Small intestine (tissue), 16 donors: Measurements from ENCODE around the gene MPHOSPH8. TPM values are rescaled to one million over a fixed set of nuclear protein-coding genes. Genes with fewer than 3 reads are reported as not detected.
A peak's percentile ranks its signal among the peaks of the same experiment; 100 is the strongest.

Experiments used
- DNase-seq, 2 donors: peaks; one replicate each; pipeline versions ENCODE4 v3.0.0 to v3.0.0-alpha.2; 2013
- FAIRE-seq: peaks from 2 replicates; lab custom pipeline; 2012; peaks lifted over from hg19 to GRCh38; lab: Jason Lieb, UNC
- H3K27ac ChIP-seq, 3 donors: one replicate each; pipeline ENCODE4 v1.5.1; 2013; ENCODE audit warnings: low read length in 2 of 3, mild to moderate bottlenecking in 2 of 3, control low read depth in 1 of 3, inconsistent platforms in 1 of 3, low read depth in 1 of 3, moderate library complexity in 1 of 3
- H3K27me3 ChIP-seq, 3 donors: one replicate each; pipeline ENCODE4 v1.6.1; 2013; ENCODE audit warnings: low read length in 3 of 3, inconsistent platforms in 1 of 3; ENCODE audit not compliant: control insufficient read depth in 3 of 3, insufficient read depth in 3 of 3
- H3K36me3 ChIP-seq, 3 donors: one replicate each; pipeline ENCODE4 v1.6.1; 2013; ENCODE audit warnings: low read length in 3 of 3, inconsistent platforms in 1 of 3, low read depth in 1 of 3, mild to moderate bottlenecking in 1 of 3, moderate library complexity in 1 of 3; ENCODE audit not compliant: control insufficient read depth in 3 of 3, insufficient read depth in 2 of 3
- H3K4me1 ChIP-seq, 3 donors: one replicate each; pipeline ENCODE4 v1.6.1; 2013; ENCODE audit warnings: low read length in 2 of 3, inconsistent platforms in 1 of 3, low read depth in 1 of 3, mild to moderate bottlenecking in 1 of 3, moderate library complexity in 1 of 3; ENCODE audit not compliant: control insufficient read depth in 3 of 3, insufficient read depth in 2 of 3
- H3K4me3 ChIP-seq, 3 donors: one replicate each; pipeline ENCODE4 v1.5.1; 2013; ENCODE audit warnings: low read length in 3 of 3, control low read depth in 1 of 3, inconsistent platforms in 1 of 3, low read depth in 1 of 3, mild to moderate bottlenecking in 1 of 3, moderate library complexity in 1 of 3
- H3K9me3 ChIP-seq, 2 donors: one replicate each; pipeline ENCODE4 v1.6.1; 2013; ENCODE audit warnings: low read depth in 1 of 2, low read length in 1 of 2; ENCODE audit not compliant: control insufficient read depth in 2 of 2, insufficient read depth in 1 of 2
- WGBS, 3 donors: extraction: QIAGEN DNeasy Blood & Tissue Kit; methylation state at CpG; one replicate each; pipeline ENCODE4 v1.1.7; 2013; 5-methylcytosine and 5-hydroxymethylcytosine counted together
- long read RNA-seq, 10 donors: transcript quantifications; one replicate each; lab custom pipeline, GENCODE V29; 2026
- polyA plus RNA-seq, 4 donors: library from polyadenylated mRNA; stranded (reverse) in 3 of 4; unstranded in 1 of 4; fragments of 200-250 nt in 3 of 4; fragments of 120-200 nt in 1 of 4; gene quantifications; one replicate each; pipeline versions ENCODE4 v1.2.1 to v1.2.3, GENCODE V29; 2013
- donor health status: healthy with polysubstance abuse.
- donor health status: control.
- donor health status: control.
- donor health status: Bipolar disorder and iron deficiency.
- donor health status: healthy.

Gene MPHOSPH8, protein sequence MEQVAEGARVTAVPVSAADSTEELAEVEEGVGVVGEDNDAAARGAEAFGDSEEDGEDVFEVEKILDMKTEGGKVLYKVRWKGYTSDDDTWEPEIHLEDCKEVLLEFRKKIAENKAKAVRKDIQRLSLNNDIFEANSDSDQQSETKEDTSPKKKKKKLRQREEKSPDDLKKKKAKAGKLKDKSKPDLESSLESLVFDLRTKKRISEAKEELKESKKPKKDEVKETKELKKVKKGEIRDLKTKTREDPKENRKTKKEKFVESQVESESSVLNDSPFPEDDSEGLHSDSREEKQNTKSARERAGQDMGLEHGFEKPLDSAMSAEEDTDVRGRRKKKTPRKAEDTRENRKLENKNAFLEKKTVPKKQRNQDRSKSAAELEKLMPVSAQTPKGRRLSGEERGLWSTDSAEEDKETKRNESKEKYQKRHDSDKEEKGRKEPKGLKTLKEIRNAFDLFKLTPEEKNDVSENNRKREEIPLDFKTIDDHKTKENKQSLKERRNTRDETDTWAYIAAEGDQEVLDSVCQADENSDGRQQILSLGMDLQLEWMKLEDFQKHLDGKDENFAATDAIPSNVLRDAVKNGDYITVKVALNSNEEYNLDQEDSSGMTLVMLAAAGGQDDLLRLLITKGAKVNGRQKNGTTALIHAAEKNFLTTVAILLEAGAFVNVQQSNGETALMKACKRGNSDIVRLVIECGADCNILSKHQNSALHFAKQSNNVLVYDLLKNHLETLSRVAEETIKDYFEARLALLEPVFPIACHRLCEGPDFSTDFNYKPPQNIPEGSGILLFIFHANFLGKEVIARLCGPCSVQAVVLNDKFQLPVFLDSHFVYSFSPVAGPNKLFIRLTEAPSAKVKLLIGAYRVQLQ
- polyA plus RNA-seq, result 10 to 100 TPM; 21.2 to 54.7 (median 28.1) TPM
- long read RNA-seq, donor 1, transcript MPHOSPH8-202 (3 exons, 1,048 nt), result major isoform, 11 of 124 reads
- long read RNA-seq, donor 1, partial matches to known transcripts, result 113 of 124 reads
- long read RNA-seq, donor 1, other reads (novel, unspliced or antisense), result 0 of 124 reads
- long read RNA-seq, donor 2, partial matches to known transcripts, result 12 of 13 reads
- long read RNA-seq, donor 2, other reads (novel, unspliced or antisense), result 0 of 13 reads
- long read RNA-seq, donor 3, partial matches to known transcripts, result 84 of 87 reads
- long read RNA-seq, donor 3, other reads (novel, unspliced or antisense), result 0 of 87 reads
- long read RNA-seq, donor 4, partial matches to known transcripts, result 0 of 1 reads
- long read RNA-seq, donor 4, other reads (novel, unspliced or antisense), result 0 of 1 reads
- long read RNA-seq, donor 5, partial matches to known transcripts, result 15 of 17 reads
- long read RNA-seq, donor 5, other reads (novel, unspliced or antisense), result 0 of 17 reads
- long read RNA-seq, donor 6, partial matches to known transcripts, result 31 of 34 reads
- long read RNA-seq, donor 6, other reads (novel, unspliced or antisense), result 0 of 34 reads
- long read RNA-seq, donor 7, result 0 reads
- long read RNA-seq, donor 8, partial matches to known transcripts, result 8 of 8 reads
- long read RNA-seq, donor 8, other reads (novel, unspliced or antisense), result 0 of 8 reads
- long read RNA-seq, donor 9, partial matches to known transcripts, result 11 of 11 reads
- long read RNA-seq, donor 9, other reads (novel, unspliced or antisense), result 0 of 11 reads
- long read RNA-seq, donor 10, transcript MPHOSPH8-202 (3 exons, 1,048 nt), result major isoform, 6 of 158 reads
- long read RNA-seq, donor 10, partial matches to known transcripts, result 136 of 158 reads
- long read RNA-seq, donor 10, other reads (novel, unspliced or antisense), result 16 of 158 reads

DNA sequence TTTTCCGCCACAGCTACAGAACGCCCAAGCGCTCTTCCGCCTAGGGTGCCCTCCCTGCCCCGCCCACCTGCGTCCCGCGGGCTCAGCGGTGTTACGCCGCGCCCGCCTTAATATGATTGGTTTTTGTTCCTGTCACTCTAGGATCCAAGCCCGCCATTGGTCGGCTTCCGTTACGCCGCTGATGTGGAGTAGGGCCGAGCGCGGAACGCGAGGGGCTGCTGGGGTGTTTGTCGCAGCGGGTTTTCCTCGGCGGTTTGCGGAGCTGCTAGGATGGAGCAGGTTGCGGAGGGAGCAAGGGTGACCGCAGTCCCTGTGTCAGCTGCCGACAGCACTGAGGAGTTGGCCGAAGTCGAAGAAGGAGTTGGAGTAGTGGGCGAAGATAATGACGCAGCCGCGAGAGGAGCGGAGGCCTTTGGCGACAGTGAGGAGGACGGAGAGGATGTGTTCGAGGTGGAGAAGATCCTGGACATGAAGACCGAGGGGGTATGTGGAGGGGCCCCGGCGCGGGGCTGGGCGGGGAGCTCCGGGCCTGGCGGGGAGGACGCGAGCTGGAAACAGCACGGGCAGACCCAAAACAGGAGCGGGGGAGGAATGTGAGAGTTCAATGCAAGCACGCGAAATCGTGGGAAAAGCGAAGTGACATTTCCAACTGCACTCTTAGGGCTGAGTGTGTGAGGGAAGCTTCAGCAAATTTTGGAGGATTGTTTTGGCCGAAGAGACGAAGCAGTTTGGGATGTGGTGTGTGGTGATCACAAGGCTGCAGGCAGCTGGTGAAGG, at the start of gene MPHOSPH8:
TSS of gene MPHOSPH8 (plus strand) at position 181 of the 777 bp plus-strand sequence. CDS start at position 271, 90 bp downstream.
- peak within 1 kb of the TSS; percentile 77 to 94 (median 92) for H3K27ac ChIP-seq
- H3K4me3 ChIP-seq, result peak within 1 kb of the TSS; percentile 43 to 84 (median 76)
- peaks cover 0 to 2% of the 10 kb centered on the region in 2 donors for H3K9me3 ChIP-seq
- DNase-seq (peak; percentile 96 to 99), FAIRE-seq (no peak)
- H3K27me3 ChIP-seq, result no peaks in the 10 kb centered on the region
- H3K36me3 ChIP-seq, result peaks cover 0 to 2% (median 0%) of the 10 kb centered on the region in 3 donors
- peaks cover 0 to 3% (median 2%) of the 10 kb centered on the region in 3 donors for H3K4me1 ChIP-seq
- WGBS, 3 donors, result 0 to 1% (median 1%) methylated on average over 58 of the region's 58 CpGs

DNA sequence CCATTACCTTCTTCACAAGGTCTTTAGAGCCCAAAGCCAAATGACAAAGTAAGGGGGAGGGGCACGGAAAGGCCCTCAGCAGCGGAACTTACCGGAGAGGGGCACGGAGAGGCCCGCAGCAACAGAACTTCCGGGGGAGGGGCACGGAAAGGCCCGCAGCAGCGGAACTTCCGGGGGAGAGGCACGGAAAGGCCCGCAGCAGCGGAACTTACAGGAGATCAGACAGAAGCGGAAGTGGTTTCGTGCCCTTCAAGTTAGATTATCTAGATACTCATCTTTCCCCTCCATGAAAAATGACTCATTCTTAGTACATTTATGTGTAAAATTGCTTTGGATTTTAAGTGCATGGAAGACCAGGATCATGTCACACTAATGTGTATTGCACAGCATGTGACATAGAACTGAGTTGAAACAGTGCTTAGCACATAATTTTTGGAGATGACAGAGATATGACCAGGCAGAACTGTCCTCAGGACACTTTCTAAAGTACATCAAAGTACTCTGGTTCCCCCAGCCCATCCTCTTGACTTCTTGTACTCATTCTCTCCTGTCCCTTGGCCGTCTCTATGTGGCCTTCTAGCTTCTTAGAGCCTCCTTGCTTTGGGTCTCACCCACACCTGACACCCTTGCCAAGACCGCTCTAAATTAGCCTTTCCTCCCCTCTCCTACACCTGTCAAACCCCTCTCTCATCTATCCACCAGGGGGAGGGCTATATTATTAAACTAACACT, 46.4 kb upstream of the MPHOSPH8 start:
- H3K36me3 ChIP-seq, result no peaks in the 10 kb centered on the region
- FAIRE-seq (no peak), DNase-seq (peak in 1 of 2 donors; percentile 22)
- peaks cover 0 to 2% (median 0%) of the 10 kb centered on the region in 3 donors for H3K27me3 ChIP-seq
- H3K9me3 ChIP-seq, result no peaks in the 10 kb centered on the region
- peak overlapping the region in 1 of 3 donors; percentile 32 for H3K27ac ChIP-seq
- H3K4me3 ChIP-seq, result peak overlapping the region in 1 of 3 donors; percentile 13
- 33 to 51% (median 40%) methylated on average over 17 of the region's 17 CpGs for WGBS, 3 donors
- no peaks in the 10 kb centered on the region for H3K4me1 ChIP-seq

DNA sequence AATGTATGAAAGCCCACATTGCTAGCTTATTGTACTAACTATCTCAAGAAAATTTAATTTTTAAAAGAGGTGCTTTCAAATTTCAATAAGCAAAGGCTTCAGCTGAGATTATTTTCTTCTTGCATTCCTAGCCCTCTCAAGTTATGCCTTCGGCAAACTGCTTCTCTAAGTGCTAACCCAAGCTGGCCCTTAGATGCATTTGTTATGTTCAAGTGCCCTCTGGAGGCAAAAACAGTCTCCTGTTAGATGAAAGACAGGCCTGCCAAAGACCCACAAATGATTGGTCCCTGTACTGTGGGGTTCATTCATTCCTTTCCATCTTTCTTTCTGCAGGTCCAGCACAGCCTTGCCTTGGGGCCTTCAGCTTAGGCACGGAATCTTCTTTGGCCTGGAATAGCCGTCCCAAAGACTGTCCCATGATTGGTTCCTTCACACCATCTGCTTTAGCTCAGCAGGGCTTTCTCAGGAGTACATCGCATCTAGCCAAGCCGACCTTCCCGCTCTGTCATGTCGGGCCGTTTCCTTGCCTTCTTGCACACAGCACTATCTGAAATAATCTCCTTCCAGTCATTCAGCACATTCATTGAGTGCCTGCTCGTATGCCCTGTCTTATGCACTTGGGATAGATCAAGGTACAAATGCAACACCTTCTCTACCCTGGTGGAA, 45.7 kb upstream of the MPHOSPH8 start:
- DNase-seq, result peak; percentile 24 to 30
- no peak overlapping the region for H3K4me3 ChIP-seq
- no peak for FAIRE-seq
- no peaks in the 10 kb centered on the region for H3K36me3 ChIP-seq
- no peak overlapping the region for H3K27ac ChIP-seq
- H3K9me3 ChIP-seq, result no peaks in the 10 kb centered on the region
- WGBS, 3 donors, result 64 to 72% (median 70%) methylated on average over 9 of the region's 9 CpGs
- H3K27me3 ChIP-seq, result peaks cover 0 to 2% (median 0%) of the 10 kb centered on the region in 3 donors
- no peaks in the 10 kb centered on the region for H3K4me1 ChIP-seq

DNA sequence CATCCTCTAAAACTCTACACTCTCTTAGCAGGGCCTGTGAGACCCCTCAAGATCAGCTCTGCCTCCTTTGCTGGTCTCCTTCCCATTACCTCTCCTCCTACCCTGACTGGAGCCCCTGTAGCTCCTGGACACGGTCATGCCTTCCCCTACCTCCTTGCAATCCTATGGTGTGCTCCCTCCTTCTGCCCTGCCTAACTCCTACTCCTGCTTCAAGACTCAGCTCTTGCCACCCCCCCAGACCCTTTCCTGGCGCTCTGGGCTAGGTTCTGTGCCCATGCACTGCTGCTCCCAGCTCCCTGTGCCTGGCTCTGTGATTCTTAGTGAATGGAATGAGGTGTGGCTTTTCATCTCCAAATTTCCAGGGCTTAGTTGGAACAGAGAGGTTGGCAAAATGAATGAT, 44.1 kb upstream of the MPHOSPH8 start:
- 69 to 74% (median 71%) methylated on average over 2 of the region's 2 CpGs for WGBS, 3 donors
- DNase-seq, result no peak
- no peaks in the 10 kb centered on the region for H3K9me3 ChIP-seq
- H3K27ac ChIP-seq, result no peak overlapping the region
- peaks cover 0 to 2% (median 0%) of the 10 kb centered on the region in 3 donors for H3K27me3 ChIP-seq
- no peaks in the 10 kb centered on the region for H3K4me1 ChIP-seq
- no peak overlapping the region for H3K4me3 ChIP-seq
- no peak for FAIRE-seq
- H3K36me3 ChIP-seq, result no peaks in the 10 kb centered on the region

DNA sequence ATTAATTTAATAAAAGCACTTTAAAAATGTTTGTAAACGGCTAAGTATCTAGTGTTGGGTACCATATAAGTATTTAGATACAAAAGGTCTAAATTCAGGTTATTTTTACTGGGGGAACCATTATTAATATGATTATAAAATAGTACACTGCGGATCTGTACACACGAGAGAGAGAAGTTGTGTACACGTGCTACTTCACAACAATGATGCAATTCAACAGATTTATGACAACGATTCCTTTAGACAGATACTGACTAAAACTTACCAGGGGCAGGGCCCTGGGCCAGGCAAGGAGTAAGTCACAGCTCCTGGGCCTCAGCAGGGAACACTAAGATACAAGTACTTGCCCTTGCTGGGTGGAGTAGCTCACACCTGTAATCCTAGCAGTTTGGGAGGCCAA, 43.0 kb upstream of the MPHOSPH8 start:
- H3K36me3 ChIP-seq, result no peaks in the 10 kb centered on the region
- H3K4me1 ChIP-seq, result no peaks in the 10 kb centered on the region
- H3K9me3 ChIP-seq, result no peaks in the 10 kb centered on the region
- DNase-seq (no peak), FAIRE-seq (no peak)
- H3K27ac ChIP-seq, result no peak overlapping the region
- WGBS, 3 donors, result 69 to 81% (median 75%) methylated on average over 5 of the region's 5 CpGs
- H3K27me3 ChIP-seq, result peaks cover 0 to 2% (median 0%) of the 10 kb centered on the region in 3 donors
- no peak overlapping the region for H3K4me3 ChIP-seq

DNA sequence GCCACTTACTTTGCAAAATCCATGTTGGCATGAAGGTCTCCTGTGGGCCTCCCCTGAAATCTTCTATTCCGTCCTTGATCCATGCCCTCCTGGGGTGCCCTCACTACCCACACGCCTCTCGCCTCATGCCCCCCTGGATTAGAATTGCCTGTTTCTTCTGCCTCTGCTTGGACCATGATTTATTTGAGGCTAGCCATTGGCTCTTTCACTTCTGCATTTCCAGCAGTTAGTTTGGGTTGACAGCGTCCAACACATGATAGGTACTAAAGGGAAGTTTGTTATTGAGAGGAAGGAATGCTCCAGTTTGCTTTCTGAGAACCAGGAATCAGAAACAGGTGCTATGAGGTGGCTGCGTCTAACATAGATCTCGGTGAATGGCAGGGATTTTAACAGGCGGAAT, 41.6 kb upstream of the MPHOSPH8 start:
- no peak for FAIRE-seq
- H3K36me3 ChIP-seq, result no peaks in the 10 kb centered on the region

More for the DNA sequence above, 41.6 kb upstream of the MPHOSPH8 start:
- Histone ChIP-seq H3K4me3 (no peak overlapping the region), H3K4me1 (no peaks in the 10 kb centered on the region), H3K9me3 (no peaks in the 10 kb centered on the region), H3K27ac (no peak overlapping the region), H3K27me3 (peaks cover 0 to 2% (median 0%) of the 10 kb centered on the region in 3 donors)
- 76 to 85% (median 79%) methylated on average over 7 of the region's 7 CpGs for whole genome bisulfite sequencing, 3 donors
- DNase-seq, result no peak
